HG02981 (cell line): ENCODE measurements around the gene DAZ3.
"Not testable (repeated sequence)": the region's sequence is repeated elsewhere in the genome, so short reads cannot be mapped to it uniquely, and the experiment has no call there.

Experiments
- ATAC-seq: cut with Tn5 transposase; IDR thresholded peaks from one replicate; pipeline ENCODE4 v1.9.1; 2021; ENCODE audit warnings: mild to moderate bottlenecking, moderate library complexity; ENCODE audit not compliant: unreplicated experiment

DAZ3 gene

GRCh38 chrY:24813293-24813692 is at the start of gene DAZ3:
Gene DAZ3, minus strand, starts transcription at chrY:24813393. Its CDS starts 208 bp downstream, at chrY:24813185.
- ATAC-seq, result not testable (repeated sequence)

GRCh38 chrY:24833619-24834018 is 20.4 kb upstream of the DAZ3 start, which contains the start of gene DAZ4:
Gene DAZ4, plus strand, starts transcription at chrY:24833919. Its CDS starts 208 bp downstream, at chrY:24834127.
- ATAC-seq, result not testable (repeated sequence)

GRCh38 chrY:24825069-24825468 is 11.9 kb upstream of the DAZ3 start:
- not testable (repeated sequence) for ATAC-seq

DNA sequence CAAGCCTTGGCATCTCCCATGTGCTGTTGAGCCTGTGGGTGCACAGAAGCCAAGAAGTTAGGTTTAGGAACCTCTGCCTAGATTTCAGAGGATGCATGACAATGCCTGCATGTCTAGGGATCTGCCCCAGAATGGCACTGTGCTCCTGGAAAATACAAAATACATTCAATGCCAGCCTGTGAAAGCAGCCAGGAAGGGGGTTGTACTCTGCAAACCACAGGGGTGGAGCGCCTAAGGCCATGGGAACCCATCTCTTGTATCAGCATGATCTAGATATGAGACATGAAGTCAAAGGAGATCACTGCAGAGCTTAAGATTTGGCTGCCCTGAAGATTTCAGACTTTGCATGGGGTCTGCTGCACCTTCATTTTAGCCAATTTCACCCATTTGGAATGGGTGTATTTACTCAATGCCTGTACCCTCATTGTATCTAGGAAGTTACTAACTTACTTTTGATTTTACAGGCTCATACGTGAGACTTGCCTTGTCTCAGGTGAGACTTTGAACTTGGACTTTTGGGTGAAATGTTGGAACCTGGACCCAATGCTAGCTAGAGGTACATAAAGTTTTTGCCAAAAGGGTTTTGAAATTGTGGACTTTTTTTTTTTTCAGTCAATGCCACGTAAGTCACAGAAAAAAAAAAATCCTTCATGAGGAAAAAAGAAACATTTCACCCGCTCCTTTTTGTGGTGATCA is 11.1 kb upstream of the DAZ3 start:
- ATAC-seq, result not testable (repeated sequence)

- ATAC-seq, result not testable (repeated sequence)
Measured at GRCh38 chrY:24821836-24822235, 8.6 kb upstream of the DAZ3 start.
